HepG2 (cell line): ENCODE results near the gene STX12. TPM values are rescaled to one million over a fixed set of nuclear protein-coding genes. Genes with fewer than 3 reads are reported as not detected.
A peak's percentile ranks its signal among the peaks of the same experiment; 100 is the strongest.

Experiments used
- ATAC-seq: fragments of 200-7000 bp; cut with Tn5 transposase; 3 replicates; pipeline ENCODE4 v1.9.1; 2020; ENCODE audit warnings: mild to moderate bottlenecking, moderate library complexity
- BruUV-seq: library from RNA; stranded (reverse); fragments of 400-500 nt; replicated peaks from 2 replicates; lab custom pipeline; 2021; lab: Mats Ljungman, UMichigan
- CTCF ChIA-PET: fragments of 300-600 bp; formaldehyde crosslinking; extraction: SDS; loops from one replicate; lab custom pipeline; 2021; ENCODE audit warnings: low total read pairs, inconsistent platforms, low intra/inter-chr PET ratio; lab: Yijun Ruan, JAX
- POLR2A ChIA-PET: fragments of 350-600 bp; sonication (Branson Sonifier 250); formaldehyde crosslinking; loops from one replicate; lab custom pipeline; 2020; ENCODE audit warnings: antibody characterized with exemption, inconsistent platforms; lab: Yijun Ruan, JAX
- DNase-seq: peaks from one replicate; pipeline ENCODE4 v3.0.0-alpha.2; 2015; ENCODE audit warnings: low spot score
- FAIRE-seq: peaks from 3 replicates; lab custom pipeline; 2011; peaks lifted over from hg19 to GRCh38; lab: Jason Lieb, UNC
- H2AFZ ChIP-seq: one replicate; pipeline ENCODE4 v1.6.1; 2011; ENCODE audit warnings: low read length, inconsistent platforms
- H3K27ac ChIP-seq: fragments of 300-600 bp; 3 replicates; pipeline ENCODE4 v1.8.0; 2011; ENCODE audit warnings: mixed run types, mild to moderate bottlenecking, mixed read lengths, low read length, inconsistent platforms; ENCODE audit not compliant: insufficient read depth; ENCODE audit errors: extremely low read length
- H3K27me3 ChIP-seq, 2 experiments: fragments of 200-600 bp in 1 of 2; 2 replicates in 1 of 2; 3 replicates in 1 of 2; pipeline versions ENCODE4 v1.6.0 to v1.8.0; 2011; ENCODE audit warnings: low read length in 2 of 2, mild to moderate bottlenecking in 2 of 2, moderate library complexity in 2 of 2, inconsistent platforms in 1 of 2; ENCODE audit not compliant: insufficient read depth in 2 of 2, control insufficient read depth in 1 of 2
- H3K36me3 ChIP-seq, 2 experiments: fragments of 200-600 bp in 1 of 2; replicated peaks in 1 of 2; 2 replicates in 1 of 2; 3 replicates in 1 of 2; pipeline versions ENCODE4 v1.5.1 to v1.8.0; 2011; ENCODE audit warnings: low read length in 2 of 2, inconsistent platforms in 1 of 2; ENCODE audit not compliant: insufficient read depth in 2 of 2, control insufficient read depth in 1 of 2
- H3K4me1 ChIP-seq: 2 replicates; pipeline ENCODE4 v1.5.1; 2012; ENCODE audit warnings: low read length, inconsistent platforms; ENCODE audit not compliant: insufficient read depth
- H3K4me2 ChIP-seq: 2 replicates; pipeline ENCODE4 v1.6.0; 2011; ENCODE audit warnings: low read depth, low read length, inconsistent platforms
- H3K4me3 ChIP-seq, 3 experiments: fragments of 200-600 bp in 1 of 3; sonication (generic), shearing (Covaris generic) in 1 of 3; replicated peaks in 1 of 3; 2 replicates each; pipeline ENCODE4 v1.5.1; 2011 to 2016; ENCODE audit warnings: low read length in 3 of 3, inconsistent platforms in 2 of 3, low read depth in 2 of 3, mild to moderate bottlenecking in 2 of 3, control low read depth in 1 of 3, mixed read lengths in 1 of 3; ENCODE audit not compliant: insufficient read depth in 1 of 3
- H3K79me2 ChIP-seq: one replicate; pipeline ENCODE4 v1.6.1; 2011; ENCODE audit warnings: low read length, inconsistent platforms; ENCODE audit not compliant: insufficient read depth
- H3K9ac ChIP-seq: 2 replicates; pipeline ENCODE4 v1.6.0; 2011; ENCODE audit warnings: mild to moderate bottlenecking, low read depth, low read length, inconsistent platforms; ENCODE audit not compliant: insufficient read depth
- H3K9me3 ChIP-seq: 2 replicates; pipeline ENCODE4 v1.5.1; 2012; ENCODE audit warnings: mild to moderate bottlenecking, low read length
- H4K20me1 ChIP-seq: 2 replicates; pipeline ENCODE4 v1.6.0; 2011; ENCODE audit warnings: inconsistent platforms, mild to moderate bottlenecking, low read length, moderate library complexity; ENCODE audit not compliant: insufficient read depth
- CREB1 ChIP-seq, 2 experiments: fragments of 450-650 bp in 1 of 2; IDR thresholded peaks; 2 replicates each; pipeline ENCODE4 v1.6.1; 2016 to 2017; ENCODE audit warnings: control low read depth in 1 of 2, mild to moderate bottlenecking in 1 of 2, missing compliant biosample characterization in 1 of 2, missing genetic modification characterization in 1 of 2
- DMTF1 ChIP-seq: sonication (generic); formaldehyde crosslinking; IDR thresholded peaks from 2 replicates; pipeline ENCODE4 v1.4.0; 2020; ENCODE audit warnings: mild to moderate bottlenecking, missing genetic modification reagents
- SIX4 ChIP-seq: sonication (generic); formaldehyde crosslinking; IDR thresholded peaks from 2 replicates; pipeline ENCODE4 v1.4.0; 2020; ENCODE audit warnings: missing genetic modification reagents
- WGBS: methylation state at CpG from one replicate; pipeline ENCODE4 v1.1.6; 2017; ENCODE audit warnings: low lambda C conversion rate; 5-methylcytosine and 5-hydroxymethylcytosine counted together
- in situ Hi-C: cut with HindIII; loops from 2 replicates; pipeline ENCODE4 v1.10.0; 2017; ENCODE audit warnings: low pct_unique_long_range_greater_than_20kb; ENCODE audit not compliant: extremely low pct_ligation_motif_present
- intact Hi-C: fragments of 100-400 bp; cut with micrococcal nuclease; formaldehyde crosslinking; loops from one replicate; pipeline ENCODE4 v1.10.0; 2022; ENCODE audit not compliant: unreplicated experiment
- polyA plus RNA-seq, 8 experiments: library from polyadenylated mRNA; depleted of rRNA in 3 of 8; stranded (reverse) in 7 of 8; unstranded in 1 of 8; fragments of >200 nt; fragmentation: Illumina TruSeq in 4 of 8; extraction: Trizol in 4 of 8; gene quantifications; 2 replicates each; pipeline versions ENCODE4 v1.2.1 to v1.2.3, GENCODE V29; 2011 to 2016; ENCODE audit warnings: low read depth in 4 of 8, missing spikeins in 1 of 8, mixed read lengths in 1 of 8; ENCODE audit not compliant: insufficient read depth in 1 of 8
- total RNA-seq, 5 experiments: library from RNA; depleted of rRNA; stranded (reverse); fragments of >200 nt; fragmentation: Illumina TruSeq; extraction: Trizol; gene quantifications; 2 replicates each; pipeline ENCODE4 v1.2.3, GENCODE V29; 2016; ENCODE audit warnings: low read depth in 1 of 5

Gene STX12
- total and polyA plus RNA-seq, 2 of the 13 experiments (the other 11 are each of a cell fraction or from before 2014, with no cell fraction given) = 9.0 to 19.7 TPM

GRCh38 chr1:27831568-27832410 lies 58.8 kb downstream of the STX12 start (continued):
- TF ChIP-seq DMTF1 = no peak

GRCh38 chr1:27832762-27833161 lies 59.7 kb downstream of the STX12 start:
- no TSS peak for BruUV-seq
- Histone ChIP-seq H3K9me3 (no peaks in the 10 kb centered on the region), H3K9ac (peak overlapping the region; percentile 32; the same call in 1 of the 2 replicates), H3K27me3 (no peaks in the 10 kb centered on the region; a peak in 1 of 5 replicates), H3K27ac (peak overlapping the region; percentile 13), H3K4me1 (peaks cover 62% of the 10 kb centered on the region), H3K4me3 (peak overlapping the region in 1 of 3 experiments; percentile 86; a peak in 2 of 6 replicates), H4K20me1 (no peaks in the 10 kb centered on the region), H2AFZ (no peak overlapping the region), H3K79me2 (peaks cover 59% of the 10 kb centered on the region), H3K4me2 (peak overlapping the region; percentile 91)
- DNase-seq (no peak), FAIRE-seq (no peak), ATAC-seq (no peak)
- WGBS = 78% methylated on average over 2 of the region's 2 CpGs
- in situ Hi-C loops = no loop called here
- ChIA-PET CTCF (no interaction called here), POLR2A (interaction anchor here (1.1 to 5.8 kb wide), 3 partner anchors 15 to 161 kb away, joined by 3 to 89 read pairs (median 5); partner anchors contain the start of genes IFI6 and STX12)
- intact Hi-C loops = loop anchor here (5.0 kb wide), 2 partner anchors 60 to 160 kb away; partner anchors contain the start of genes IFI6 and STX12
- 0 out of 2 replicates have a peak, but pooled peaks have one; percentile 29 for TF ChIP-seq CREB1 (IDR thresholded peaks at IDR 0.05)
- no peak for TF ChIP-seq CREB1 (CRISPR knock-in tag; IDR thresholded peaks at IDR 0.05)
- no peak for TF ChIP-seq SIX4 (CRISPR knock-in tag)
- TF ChIP-seq, all 625 proteins: peak for 1
- H3K36me3 ChIP-seq = peaks cover 0 to 36% of the 10 kb centered on the region in 2 experiments; a peak in 2 of 5 replicates
